Hematopoietic multipotent progenitor cell treated with erythropoietin and hydrocortisone succinate and interleukin-3 and kit ligand, for 6 days (in vitro differentiated cells): ENCODE results near the gene APEX2.
"Not testable (repeated sequence)": the region's sequence is repeated elsewhere in the genome, so short reads cannot be mapped to it uniquely, and the experiment has no call there.

ENCODE experiments used
- DNase-seq: peaks from one replicate; pipeline ENCODE4 v3.0.0-alpha.2; 2015

Gene APEX2

DNA sequence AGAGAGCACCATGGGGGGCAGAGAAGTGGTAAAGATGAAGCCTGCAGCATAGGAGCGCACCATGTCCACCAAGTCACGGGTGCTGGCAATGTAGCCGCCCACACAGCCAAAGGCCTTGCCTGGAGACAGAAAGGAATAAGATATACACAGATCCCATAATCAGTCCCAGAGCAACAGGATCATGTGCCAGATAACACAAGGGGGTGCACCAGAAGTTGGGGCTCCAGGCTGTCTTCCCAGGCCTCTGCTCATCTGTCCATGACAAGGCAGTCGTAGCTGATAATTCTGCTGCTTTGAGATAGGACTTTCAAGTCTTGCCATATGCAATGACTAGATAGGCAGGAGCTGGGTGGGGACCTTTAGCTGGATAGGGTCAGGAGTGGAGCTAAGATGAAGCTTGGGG is 14.7 kb downstream of the APEX2 start:
- DNase-seq = peak; percentile 94

DNA sequence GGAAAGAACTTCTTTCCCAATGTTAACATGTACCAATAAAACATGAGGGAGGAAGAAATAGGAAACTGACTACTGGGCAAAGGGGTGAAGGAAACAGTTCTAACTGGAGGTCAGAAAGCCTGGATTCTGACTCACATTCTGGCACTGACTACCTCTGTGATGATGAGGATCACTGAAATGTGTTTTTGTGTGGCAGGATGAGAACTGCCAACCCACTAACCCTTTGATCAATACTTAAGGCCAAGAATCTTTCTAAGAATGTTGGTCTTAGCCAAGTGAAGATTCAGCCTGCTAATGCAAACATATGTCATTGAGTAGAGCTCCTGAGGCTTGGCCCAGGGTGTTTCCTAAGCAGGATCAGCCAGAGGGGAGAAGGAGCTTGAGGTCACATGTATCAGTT is 26.0 kb downstream of the APEX2 start:
- no peak for DNase-seq

GRCh38 chrX:55026840-55027239 is 26.7 kb downstream of the APEX2 start:
- no peak for DNase-seq

DNA sequence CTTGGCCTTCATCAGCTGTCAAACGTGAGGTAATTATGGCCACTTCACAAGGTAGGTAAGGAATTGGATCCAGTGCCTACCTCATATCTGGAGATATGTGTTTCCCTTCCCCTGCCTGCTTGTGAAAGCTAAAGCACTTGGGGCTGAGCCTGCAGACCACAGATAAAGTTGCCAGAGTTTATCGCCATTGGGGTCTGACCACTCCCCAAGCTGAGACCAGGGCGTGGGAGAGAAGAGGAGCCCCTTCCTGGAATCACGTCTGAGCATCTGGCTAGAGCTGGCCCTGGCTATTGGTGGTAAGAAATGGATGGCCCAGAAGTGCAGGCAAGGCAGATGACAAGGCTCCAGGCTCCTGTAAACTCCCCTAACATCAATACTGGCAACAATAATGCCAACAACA is 27.9 kb downstream of the APEX2 start:
- peak; percentile 89 for DNase-seq

DNA sequence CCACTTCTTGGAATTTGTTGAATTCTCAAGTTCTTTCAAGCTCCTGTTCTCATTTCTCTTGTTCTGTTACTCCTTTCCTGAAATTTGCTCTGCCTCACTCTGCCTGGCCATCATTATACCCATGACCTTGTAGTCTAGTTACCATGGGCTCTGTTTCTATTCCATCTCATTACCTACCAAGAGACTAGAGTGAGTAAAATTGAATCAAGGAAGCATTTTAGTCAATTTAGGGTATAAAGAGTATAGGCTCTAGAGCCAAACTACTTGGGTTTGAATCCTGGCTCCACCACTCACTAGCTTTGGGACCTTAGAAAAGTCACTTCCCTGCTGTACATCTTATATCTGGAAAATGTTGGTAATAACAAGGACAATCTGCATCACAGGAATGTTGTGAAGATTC is 28.4 kb downstream of the APEX2 start:
- DNase-seq = no peak

DNA sequence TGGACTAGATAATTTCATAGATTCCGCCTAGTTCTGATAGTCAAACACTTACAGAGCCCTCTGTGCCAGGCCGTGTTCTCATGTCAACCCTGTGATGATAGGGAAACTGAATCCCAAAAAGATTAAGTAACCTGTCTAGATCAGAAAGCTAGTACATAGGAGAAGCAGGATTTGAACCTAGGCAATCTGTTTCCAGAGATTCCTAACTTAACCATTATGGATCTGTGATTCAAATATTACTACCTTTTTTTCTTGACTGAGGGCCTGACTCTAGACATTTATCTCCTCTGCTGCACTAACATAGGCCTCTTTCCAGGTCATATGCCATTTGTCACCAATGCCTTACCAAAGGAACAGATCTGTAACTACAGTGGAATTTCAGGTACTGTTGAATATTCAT is 29.1 kb downstream of the APEX2 start:
- DNase-seq = no peak

DNA sequence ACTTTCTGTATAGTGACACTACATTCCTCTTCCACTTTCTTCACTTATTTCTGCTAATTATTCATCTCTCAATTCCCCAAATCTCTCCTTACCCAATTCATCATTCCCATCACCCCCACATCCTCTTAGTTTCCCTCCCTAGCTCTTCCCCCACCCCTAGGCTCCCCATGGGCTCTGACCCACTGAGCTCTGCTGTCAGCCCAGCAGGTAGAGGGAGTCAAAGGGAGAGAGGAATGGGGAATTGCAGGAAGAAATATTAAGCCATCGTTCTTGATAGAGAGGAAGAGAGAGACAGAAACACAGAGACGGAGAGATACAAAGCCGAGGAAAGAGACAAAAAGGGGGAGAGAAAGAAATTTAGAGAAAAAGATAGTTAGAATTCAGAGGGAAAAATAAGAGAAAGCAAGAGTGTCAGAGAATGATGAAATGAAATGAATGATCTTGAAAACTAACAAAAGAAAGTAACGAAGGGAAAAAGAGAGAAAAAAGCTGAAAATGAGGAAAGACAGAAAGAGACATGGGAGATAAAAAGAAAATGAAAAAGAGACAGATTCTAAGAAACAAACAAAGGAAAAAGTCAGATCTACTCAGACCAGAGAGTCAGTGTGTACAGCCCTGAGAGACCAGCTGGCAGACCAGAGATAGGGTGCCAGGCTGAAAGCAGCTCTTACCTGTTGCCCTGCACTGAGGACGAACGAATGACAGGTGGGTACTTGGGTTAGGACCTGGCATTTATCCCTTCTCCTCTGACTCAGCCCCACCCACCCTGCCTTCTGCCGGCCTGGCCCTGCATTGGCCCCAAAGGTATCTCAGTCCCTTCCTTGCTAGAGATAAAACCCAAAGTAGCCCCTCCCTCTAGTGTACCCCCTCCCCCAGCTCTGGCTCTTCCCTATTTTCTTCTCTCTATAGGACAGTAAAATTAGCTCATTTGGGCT is 30.4 kb downstream of the APEX2 start, which contains the start of gene ALAS2:
Gene ALAS2 (minus strand): TSS at position 707 of the 935 bp plus-strand sequence. CDS start 4,977 bp downstream, outside the sequence.
- DNase-seq = peak; percentile 44

DNA sequence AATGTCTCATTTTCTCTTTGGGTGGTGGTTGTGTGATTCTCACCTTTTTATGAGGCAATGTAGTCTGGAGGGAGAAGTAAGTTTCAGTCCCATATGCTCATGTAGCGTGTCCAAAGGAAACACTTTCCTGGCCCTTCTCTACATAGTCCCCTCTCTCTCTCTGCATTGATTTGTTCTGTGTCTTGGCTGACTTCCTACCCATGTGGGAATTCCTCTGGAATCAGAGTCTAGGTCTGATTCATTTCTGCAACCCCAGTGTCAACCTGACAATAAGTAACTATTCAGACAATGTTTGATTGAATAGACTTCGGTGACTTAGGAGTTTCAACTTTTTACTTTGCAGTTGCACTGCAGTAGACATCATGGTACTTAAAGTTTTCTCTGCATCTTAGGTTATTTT is 33.3 kb downstream of the APEX2 start:
- no peak for DNase-seq

GRCh38 chrX:55039471-55039870 is 39.3 kb downstream of the APEX2 start:
- no peak for DNase-seq

GRCh38 chrX:55041514-55041913 is 41.4 kb downstream of the APEX2 start:
- no peak for DNase-seq

DNA sequence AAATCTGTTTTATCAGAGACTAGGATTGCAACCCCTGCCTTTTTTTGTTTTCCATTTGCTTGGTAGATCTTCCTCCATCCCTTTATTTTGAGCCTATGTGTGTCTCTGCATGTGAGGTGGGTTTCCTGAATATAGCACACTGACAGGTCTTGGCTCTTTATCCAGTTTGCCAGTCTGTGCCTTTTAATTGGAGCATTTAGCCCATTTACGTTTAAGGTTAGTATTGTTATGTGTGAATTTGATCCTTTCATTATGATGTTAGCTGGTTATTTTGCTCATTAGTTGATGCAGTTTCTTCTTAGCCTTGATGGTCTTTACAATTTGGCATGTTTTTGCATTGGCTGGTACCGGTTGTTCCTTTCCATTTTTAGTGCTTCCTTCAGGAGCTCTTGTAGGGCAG is 50.4 kb downstream of the APEX2 start:
- DNase-seq = not testable (repeated sequence)

- DNase-seq = peak; percentile 33
These were observed 56.9 kb downstream of the APEX2 start for GRCh38 chrX:55056820-55057674.

- peak; percentile 74 for DNase-seq
These were observed 57.6 kb downstream of the APEX2 start for GRCh38 chrX:55057675-55058249.
